NCI-H1694 (cell line): ENCODE results near the gene CCDC107.

Source experiments
- DNase-seq: peaks from one replicate; lab custom pipeline; 2025; lab: John Stamatoyannopoulos, UW

The CCDC107 gene

GRCh38 chr9:35702696-35703095 lies 44.6 kb downstream of the CCDC107 start:
- DNase-seq = no peak

GRCh38 chr9:35703906-35704672 lies 46.0 kb downstream of the CCDC107 start:
- DNase-seq = no peak

GRCh38 chr9:35705372-35705771 lies 47.3 kb downstream of the CCDC107 start:
- DNase-seq = no peak

GRCh38 chr9:35705836-35706430 lies 47.8 kb downstream of the CCDC107 start:
- no peak for DNase-seq

GRCh38 chr9:35706951-35707350 lies 48.9 kb downstream of the CCDC107 start:
- no peak for DNase-seq

- no peak for DNase-seq
Observed at GRCh38 chr9:35708146-35708545, 50.1 kb downstream of the CCDC107 start.

GRCh38 chr9:35710818-35711500 lies 52.9 kb downstream of the CCDC107 start:
- DNase-seq = no peak
